Trophoblast cell (in vitro differentiated cells and primary cell): ENCODE results near the gene CXXC5.
"Not testable (repeated sequence)": the region's sequence is repeated elsewhere in the genome, so short reads cannot be mapped to it uniquely, and the experiment has no call there.

Experiments
- DNase-seq, 2 donors: peaks; one replicate each; pipeline ENCODE4 v3.0.0-alpha.2; 2016
- H2AFZ ChIP-seq: 2 replicates; pipeline ENCODE4 v1.6.1; 2013; ENCODE audit warnings: low read length, moderate library complexity, mild to moderate bottlenecking; ENCODE audit not compliant: insufficient read depth, poor library complexity
- H2AK5ac ChIP-seq: 2 replicates; pipeline ENCODE4 v1.6.1; 2013; ENCODE audit warnings: mild to moderate bottlenecking, low read length
- H2BK120ac ChIP-seq: 2 replicates; pipeline ENCODE4 v1.6.1; 2013; ENCODE audit warnings: low read length, mild to moderate bottlenecking, moderate library complexity; ENCODE audit not compliant: insufficient read depth, poor library complexity
- H2BK12ac ChIP-seq: 2 replicates; pipeline ENCODE4 v1.6.1; 2013; ENCODE audit warnings: mild to moderate bottlenecking, low read length, moderate library complexity
- H2BK5ac ChIP-seq: 2 replicates; pipeline ENCODE4 v1.6.1; 2013; ENCODE audit warnings: low read length, low read depth, moderate library complexity, mild to moderate bottlenecking; ENCODE audit not compliant: poor library complexity
- H3K14ac ChIP-seq: 2 replicates; pipeline ENCODE4 v1.6.1; 2013; ENCODE audit warnings: mild to moderate bottlenecking, low read length
- H3K18ac ChIP-seq: 2 replicates; pipeline ENCODE4 v1.6.1; 2013; ENCODE audit warnings: mild to moderate bottlenecking, low read length
- H3K23ac ChIP-seq: 2 replicates; pipeline ENCODE4 v1.6.1; 2013; ENCODE audit warnings: low read length
- H3K27ac ChIP-seq: 2 replicates; pipeline ENCODE4 v1.5.1; 2013; ENCODE audit warnings: low read depth, mild to moderate bottlenecking, inconsistent platforms, low read length, moderate library complexity
- H3K27me3 ChIP-seq: 2 replicates; pipeline ENCODE4 v1.6.1; 2013; ENCODE audit warnings: inconsistent platforms, mild to moderate bottlenecking, low read length, moderate library complexity; ENCODE audit not compliant: insufficient read depth
- H3K36me3 ChIP-seq, 2 experiments: 1 replicate in 1 of 2; 2 replicates in 1 of 2; pipeline ENCODE4 v1.6.1; 2013; ENCODE audit warnings: low read length in 2 of 2, mild to moderate bottlenecking in 2 of 2, moderate library complexity in 1 of 2; ENCODE audit not compliant: insufficient read depth in 2 of 2, control insufficient read depth in 1 of 2
- H3K4ac ChIP-seq: 2 replicates; pipeline ENCODE4 v1.6.1; 2013; ENCODE audit warnings: low read depth, mild to moderate bottlenecking, low read length, moderate library complexity
- H3K4me1 ChIP-seq, 2 experiments: 1 replicate in 1 of 2; 2 replicates in 1 of 2; pipeline ENCODE4 v1.6.1; 2013; ENCODE audit warnings: low read length in 2 of 2, mild to moderate bottlenecking in 2 of 2, moderate library complexity in 1 of 2; ENCODE audit not compliant: insufficient read depth in 2 of 2, control insufficient read depth in 1 of 2
- H3K4me2 ChIP-seq: 2 replicates; pipeline ENCODE4 v1.6.1; 2013; ENCODE audit warnings: inconsistent platforms, mild to moderate bottlenecking, low read length, moderate library complexity
- H3K4me3 ChIP-seq: 2 replicates; pipeline ENCODE4 v1.5.1; 2013; ENCODE audit warnings: mild to moderate bottlenecking, low read depth, low read length, inconsistent platforms
- H3K79me1 ChIP-seq: one replicate; pipeline ENCODE4 v1.6.1; 2013; ENCODE audit warnings: low read length
- H3K79me2 ChIP-seq: 2 replicates; pipeline ENCODE4 v1.6.1; 2013; ENCODE audit warnings: low read length, mild to moderate bottlenecking; ENCODE audit not compliant: control insufficient read depth, insufficient read depth, poor library complexity
- H3K9ac ChIP-seq: 2 replicates; pipeline ENCODE4 v1.6.1; 2013; ENCODE audit warnings: mild to moderate bottlenecking, low read length
- H3K9me3 ChIP-seq: 2 replicates; pipeline ENCODE4 v1.6.1; 2013; ENCODE audit warnings: low read depth, mild to moderate bottlenecking, control low read depth, inconsistent platforms, low read length; ENCODE audit not compliant: insufficient read depth
- H4K12ac ChIP-seq: 2 replicates; pipeline ENCODE4 v1.6.1; 2013; ENCODE audit warnings: low read depth, mild to moderate bottlenecking, low read length, moderate library complexity
- H4K8ac ChIP-seq: 2 replicates; pipeline ENCODE4 v1.6.1; 2013; ENCODE audit warnings: low read depth, mild to moderate bottlenecking, low read length, moderate library complexity
- H4K91ac ChIP-seq: one replicate; pipeline ENCODE4 v1.6.1; 2013; ENCODE audit warnings: low read depth, mild to moderate bottlenecking, low read length, moderate library complexity
- WGBS: extraction: QIAGEN DNeasy Blood & Tissue Kit; methylation state at CpG from one replicate; pipeline ENCODE4 v1.1.7; 2013; ENCODE audit warnings: missing lambda C conversion rate; ENCODE audit not compliant: insufficient read length, insufficient coverage; ENCODE audit errors: extremely low coverage; 5-methylcytosine and 5-hydroxymethylcytosine counted together

CXXC5 gene

GRCh38 chr5:139725073-139725830 is 77.1 kb downstream of the CXXC5 start:
- Histone ChIP-seq H3K4ac (no peak overlapping the region), H2AFZ (no peak overlapping the region), H3K4me2 (peak overlapping the region; percentile 35), H3K27me3 (no peaks in the 10 kb centered on the region), H2AK5ac (no peak overlapping the region), H3K23ac (no peak overlapping the region), H3K9me3 (peaks cover 2% of the 10 kb centered on the region), H3K4me1 (peaks cover 7 to 18% of the 10 kb centered on the region in 2 experiments), H3K27ac (peak overlapping the region; percentile 64), H3K79me2 (no peaks in the 10 kb centered on the region), H3K36me3 (peaks cover 0 to 2% of the 10 kb centered on the region in 2 experiments), H2BK12ac (peak overlapping the region; percentile 51), H2BK5ac (peak overlapping the region; percentile 77), H3K14ac (peak overlapping the region; percentile 19), H4K91ac (peak overlapping the region; percentile 93), H3K79me1 (peaks cover 8% of the 10 kb centered on the region), H4K8ac (peak overlapping the region; percentile 25), H3K18ac (no peak overlapping the region), H3K4me3 (no peak overlapping the region), H3K9ac (no peak overlapping the region), H4K12ac (no peak overlapping the region), H2BK120ac (peak overlapping the region; percentile 52)
- peak in 1 of 2 donors; percentile 11 for DNase-seq
- no CpG with 5 or more reads among the region's 13 CpGs for WGBS

GRCh38 chr5:139726248-139726647 is 78.1 kb downstream of the CXXC5 start:
- no peak overlapping the region for H3K4me2 ChIP-seq
- H2BK5ac ChIP-seq, result no peak overlapping the region
- H3K9ac ChIP-seq, result no peak overlapping the region
- no peak overlapping the region for H3K4ac ChIP-seq
- H2AFZ ChIP-seq, result no peak overlapping the region
- H2BK120ac ChIP-seq, result no peak overlapping the region
- no peak for DNase-seq
- WGBS, result no CpG with 5 or more reads among the region's 3 CpGs
- H3K79me1 ChIP-seq, result peaks cover 8% of the 10 kb centered on the region
- H3K27ac ChIP-seq, result no peak overlapping the region
- peaks cover 0 to 2% of the 10 kb centered on the region in 2 experiments for H3K36me3 ChIP-seq
- H4K12ac ChIP-seq, result no peak overlapping the region
- H2BK12ac ChIP-seq, result peak overlapping the region; percentile 97
- H3K4me1 ChIP-seq, result peaks cover 7 to 18% of the 10 kb centered on the region in 2 experiments
- H3K14ac ChIP-seq, result no peak overlapping the region
- H3K23ac ChIP-seq, result no peak overlapping the region
- H4K8ac ChIP-seq, result no peak overlapping the region
- no peaks in the 10 kb centered on the region for H3K27me3 ChIP-seq
- no peak overlapping the region for H3K18ac ChIP-seq
- no peaks in the 10 kb centered on the region for H3K9me3 ChIP-seq
- H3K79me2 ChIP-seq, result no peaks in the 10 kb centered on the region
- H2AK5ac ChIP-seq, result no peak overlapping the region
- H4K91ac ChIP-seq, result peak overlapping the region; percentile 41
- H3K4me3 ChIP-seq, result no peak overlapping the region

GRCh38 chr5:139727615-139728014 is 79.5 kb downstream of the CXXC5 start:
- not testable (repeated sequence) for DNase-seq
- WGBS, result no CpG with 5 or more reads among the region's 9 CpGs

GRCh38 chr5:139731281-139731680 is 83.1 kb downstream of the CXXC5 start:
- H3K4me2 ChIP-seq, result no peak overlapping the region
- H4K8ac ChIP-seq, result no peak overlapping the region
- H2AFZ ChIP-seq, result no peak overlapping the region
- H3K18ac ChIP-seq, result no peak overlapping the region
- H3K23ac ChIP-seq, result no peak overlapping the region
- no CpG with 5 or more reads among the region's 3 CpGs for WGBS
- no peak overlapping the region for H4K91ac ChIP-seq
- no peak overlapping the region for H2AK5ac ChIP-seq
- H3K4me3 ChIP-seq, result no peak overlapping the region
- DNase-seq, result no peak
- no peak overlapping the region for H2BK120ac ChIP-seq
- H3K4ac ChIP-seq, result no peak overlapping the region
- H3K9me3 ChIP-seq, result no peaks in the 10 kb centered on the region
- no peak overlapping the region for H3K14ac ChIP-seq
- H3K9ac ChIP-seq, result no peak overlapping the region
- no peaks in the 10 kb centered on the region for H3K79me1 ChIP-seq
- no peak overlapping the region for H3K27ac ChIP-seq
- H2BK12ac ChIP-seq, result no peak overlapping the region
- no peaks in the 10 kb centered on the region for H3K36me3 ChIP-seq
- H3K4me1 ChIP-seq, result peaks cover 0 to 2% of the 10 kb centered on the region in 2 experiments
- H3K27me3 ChIP-seq, result no peaks in the 10 kb centered on the region
- H2BK5ac ChIP-seq, result no peak overlapping the region
- no peaks in the 10 kb centered on the region for H3K79me2 ChIP-seq
- H4K12ac ChIP-seq, result no peak overlapping the region

More at GRCh38 chr5:139727615-139728014, 79.5 kb downstream of the CXXC5 start:
- H3K23ac ChIP-seq, H4K91ac ChIP-seq, H2AK5ac ChIP-seq, H2BK5ac ChIP-seq, H2BK120ac ChIP-seq, H3K79me1 ChIP-seq, H3K4ac ChIP-seq, H3K27me3 ChIP-seq, H2BK12ac ChIP-seq, H3K14ac ChIP-seq, H3K18ac ChIP-seq, H2AFZ ChIP-seq, H3K27ac ChIP-seq, H3K36me3 ChIP-seq, H3K9ac ChIP-seq, H3K4me2 ChIP-seq, H3K79me2 ChIP-seq, H3K9me3 ChIP-seq, H4K12ac ChIP-seq, H4K8ac ChIP-seq, H3K4me3 ChIP-seq: not testable (repeated sequence)
- H3K4me1 ChIP-seq, result peaks cover 7 to 18% of the 10 kb centered on the region in 2 experiments
